K562 (cell line): Measurements from ENCODE around the gene OSGEP.

Experiments
- CHD4 ChIP-seq: fragments of 200-600 bp; sonication (generic); IDR thresholded peaks from 3 replicates; pipeline ENCODE4 v1.6.1; 2012; ENCODE audit warnings: low read depth, mild to moderate bottlenecking, mixed read lengths, low read length, inconsistent platforms; ENCODE audit not compliant: insufficient read depth, insufficient replicate concordance, poor library complexity, severe bottlenecking
- GTF2F1 ChIP-seq: IDR thresholded peaks from 2 replicates; pipeline ENCODE4 v1.6.1; 2011; ENCODE audit warnings: low read depth, low read length, improper control_type of control experiment
- KDM1A ChIP-seq, 2 experiments: fragments of 450-650 bp; IDR thresholded peaks; 2 replicates each; pipeline ENCODE4 v1.6.1; 2016; ENCODE audit warnings: mild to moderate bottlenecking in 2 of 2
- KDM4B ChIP-seq, 2 experiments: fragments of 450-650 bp in 1 of 2; sonication (generic) in 1 of 2; IDR thresholded peaks; 2 replicates each; pipeline ENCODE4 v1.6.1; 2016 to 2017; ENCODE audit warnings: borderline replicate concordance in 2 of 2, antibody characterized with exemption in 1 of 2, low read depth in 1 of 2, mild to moderate bottlenecking in 1 of 2
- LARP7 ChIP-seq: fragments of 450-650 bp; IDR thresholded peaks from 2 replicates; pipeline ENCODE4 v1.6.1; 2016
- LEF1 ChIP-seq: fragments of 450-650 bp; IDR thresholded peaks from 2 replicates; pipeline ENCODE4 v1.6.1; 2016; ENCODE audit warnings: mild to moderate bottlenecking
- MYNN ChIP-seq, 2 experiments: sonication (generic); formaldehyde crosslinking in 1 of 2; IDR thresholded peaks; 2 replicates each; pipeline versions ENCODE4 v1.5.0 to v1.6.1; 2016 to 2020; ENCODE audit warnings: antibody characterized with exemption in 1 of 2, missing genetic modification reagents in 1 of 2
- RBM39 ChIP-seq: fragments of 200-400 bp; formaldehyde crosslinking; optimal IDR thresholded peaks from 2 replicates; pipeline ENCODE3; 2018; ENCODE audit warnings: low read depth, low read length
- RNF2 ChIP-seq: sonication (generic); IDR thresholded peaks from 2 replicates; pipeline ENCODE4 v1.6.1; 2016
- XRCC5 ChIP-seq: fragments of 200-400 bp; formaldehyde crosslinking; IDR thresholded peaks from 2 replicates; pipeline ENCODE4 v1.6.1; 2017; ENCODE audit warnings: low read depth, mild to moderate bottlenecking, low read length
- ZNF274 ChIP-seq: IDR thresholded peaks from 2 replicates; pipeline ENCODE4 v1.6.1; 2011; ENCODE audit warnings: low read depth, mild to moderate bottlenecking, low read length, moderate library complexity, borderline replicate concordance
- TF ChIP-seq, protein P1 (sequence below), 2 experiments: fragments of 200-800 bp in 1 of 2; sonication (Bioruptor generic) in 1 of 2; sonication (generic) in 1 of 2; formaldehyde crosslinking in 1 of 2; IDR thresholded peaks in 1 of 2; conservative IDR thresholded peaks in 1 of 2; 2 replicates each; pipeline versions ENCODE4 v1.5.0 to v1.6.1; 2016 to 2020; ENCODE audit warnings: missing compliant biosample characterization in 1 of 2, missing genetic modification characterization in 1 of 2, missing genetic modification reagents in 1 of 2
- TF ChIP-seq, protein P2 (sequence below), 3 experiments: IDR thresholded peaks in 2 of 3; conservative IDR thresholded peaks in 1 of 3; 2 replicates each; pipeline ENCODE4 v1.5.1; 2011 to 2012; ENCODE audit warnings: low read length in 3 of 3, mild to moderate bottlenecking in 3 of 3, control low read depth in 2 of 3, improper control_type of control experiment in 1 of 3, inconsistent platforms in 1 of 3, low read depth in 1 of 3, mixed read lengths in 1 of 3, moderate library complexity in 1 of 3; ENCODE audit not compliant: insufficient read depth in 2 of 3
- TF ChIP-seq, protein P3 (sequence below): fragments of 250-450 bp; sonication (Bioruptor Pico); IDR thresholded peaks from 2 replicates; pipeline ENCODE4 v1.5.0; 2020; ENCODE audit warnings: mild to moderate bottlenecking

- TF ChIP-seq, protein P1, sequence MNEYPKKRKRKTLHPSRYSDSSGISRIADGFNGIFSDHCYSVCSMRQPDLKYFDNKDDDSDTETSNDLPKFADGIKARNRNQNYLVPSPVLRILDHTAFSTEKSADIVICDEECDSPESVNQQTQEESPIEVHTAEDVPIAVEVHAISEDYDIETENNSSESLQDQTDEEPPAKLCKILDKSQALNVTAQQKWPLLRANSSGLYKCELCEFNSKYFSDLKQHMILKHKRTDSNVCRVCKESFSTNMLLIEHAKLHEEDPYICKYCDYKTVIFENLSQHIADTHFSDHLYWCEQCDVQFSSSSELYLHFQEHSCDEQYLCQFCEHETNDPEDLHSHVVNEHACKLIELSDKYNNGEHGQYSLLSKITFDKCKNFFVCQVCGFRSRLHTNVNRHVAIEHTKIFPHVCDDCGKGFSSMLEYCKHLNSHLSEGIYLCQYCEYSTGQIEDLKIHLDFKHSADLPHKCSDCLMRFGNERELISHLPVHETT (CRISPR knock-in tag; conservative IDR thresholded peaks at IDR 0.05 in 1 of 2, IDR thresholded peaks at IDR 0.05 in 1 of 2): no peak
- TF ChIP-seq XRCC5: no peak
- TF ChIP-seq KDM4B (IDR thresholded peaks at IDR 0.05; ENCODE audit: borderline replicate concordance in 2 of 2, low read depth in 1 of 2): no peak
- TF ChIP-seq, protein P2, sequence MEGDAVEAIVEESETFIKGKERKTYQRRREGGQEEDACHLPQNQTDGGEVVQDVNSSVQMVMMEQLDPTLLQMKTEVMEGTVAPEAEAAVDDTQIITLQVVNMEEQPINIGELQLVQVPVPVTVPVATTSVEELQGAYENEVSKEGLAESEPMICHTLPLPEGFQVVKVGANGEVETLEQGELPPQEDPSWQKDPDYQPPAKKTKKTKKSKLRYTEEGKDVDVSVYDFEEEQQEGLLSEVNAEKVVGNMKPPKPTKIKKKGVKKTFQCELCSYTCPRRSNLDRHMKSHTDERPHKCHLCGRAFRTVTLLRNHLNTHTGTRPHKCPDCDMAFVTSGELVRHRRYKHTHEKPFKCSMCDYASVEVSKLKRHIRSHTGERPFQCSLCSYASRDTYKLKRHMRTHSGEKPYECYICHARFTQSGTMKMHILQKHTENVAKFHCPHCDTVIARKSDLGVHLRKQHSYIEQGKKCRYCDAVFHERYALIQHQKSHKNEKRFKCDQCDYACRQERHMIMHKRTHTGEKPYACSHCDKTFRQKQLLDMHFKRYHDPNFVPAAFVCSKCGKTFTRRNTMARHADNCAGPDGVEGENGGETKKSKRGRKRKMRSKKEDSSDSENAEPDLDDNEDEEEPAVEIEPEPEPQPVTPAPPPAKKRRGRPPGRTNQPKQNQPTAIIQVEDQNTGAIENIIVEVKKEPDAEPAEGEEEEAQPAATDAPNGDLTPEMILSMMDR (IDR thresholded peaks at IDR 0.05 in 2 of 3, conservative IDR thresholded peaks at IDR 0.05 in 1 of 3; ENCODE audit: insufficient read depth in 2 of 3, low read depth in 1 of 3, low read length in 3 of 3): no peak
- no peak for TF ChIP-seq ZNF274
- TF ChIP-seq RBM39: no peak
- no peak for TF ChIP-seq RNF2
- TF ChIP-seq, protein P3, sequence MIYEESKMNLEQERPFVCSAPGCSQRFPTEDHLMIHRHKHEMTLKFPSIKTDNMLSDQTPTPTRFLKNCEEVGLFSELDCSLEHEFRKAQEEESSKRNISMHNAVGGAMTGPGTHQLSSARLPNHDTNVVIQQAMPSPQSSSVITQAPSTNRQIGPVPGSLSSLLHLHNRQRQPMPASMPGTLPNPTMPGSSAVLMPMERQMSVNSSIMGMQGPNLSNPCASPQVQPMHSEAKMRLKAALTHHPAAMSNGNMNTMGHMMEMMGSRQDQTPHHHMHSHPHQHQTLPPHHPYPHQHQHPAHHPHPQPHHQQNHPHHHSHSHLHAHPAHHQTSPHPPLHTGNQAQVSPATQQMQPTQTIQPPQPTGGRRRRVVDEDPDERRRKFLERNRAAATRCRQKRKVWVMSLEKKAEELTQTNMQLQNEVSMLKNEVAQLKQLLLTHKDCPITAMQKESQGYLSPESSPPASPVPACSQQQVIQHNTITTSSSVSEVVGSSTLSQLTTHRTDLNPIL (CRISPR knock-in tag): no peak
- no peak for TF ChIP-seq MYNN (IDR thresholded peaks at IDR 0.05)
- TF ChIP-seq MYNN (CRISPR knock-in tag; IDR thresholded peaks at IDR 0.05): no peak
- no peak for TF ChIP-seq GTF2F1
- TF ChIP-seq KDM1A (IDR thresholded peaks at IDR 0.05): no peak
- no peak for TF ChIP-seq LEF1
- no peak for TF ChIP-seq LARP7
- TF ChIP-seq CHD4: no peak
Observed at GRCh38 chr14:20428802-20429201, 25.8 kb downstream of the OSGEP start.
